Measurements from ENCODE around the gene CELSR2.

DNA sequence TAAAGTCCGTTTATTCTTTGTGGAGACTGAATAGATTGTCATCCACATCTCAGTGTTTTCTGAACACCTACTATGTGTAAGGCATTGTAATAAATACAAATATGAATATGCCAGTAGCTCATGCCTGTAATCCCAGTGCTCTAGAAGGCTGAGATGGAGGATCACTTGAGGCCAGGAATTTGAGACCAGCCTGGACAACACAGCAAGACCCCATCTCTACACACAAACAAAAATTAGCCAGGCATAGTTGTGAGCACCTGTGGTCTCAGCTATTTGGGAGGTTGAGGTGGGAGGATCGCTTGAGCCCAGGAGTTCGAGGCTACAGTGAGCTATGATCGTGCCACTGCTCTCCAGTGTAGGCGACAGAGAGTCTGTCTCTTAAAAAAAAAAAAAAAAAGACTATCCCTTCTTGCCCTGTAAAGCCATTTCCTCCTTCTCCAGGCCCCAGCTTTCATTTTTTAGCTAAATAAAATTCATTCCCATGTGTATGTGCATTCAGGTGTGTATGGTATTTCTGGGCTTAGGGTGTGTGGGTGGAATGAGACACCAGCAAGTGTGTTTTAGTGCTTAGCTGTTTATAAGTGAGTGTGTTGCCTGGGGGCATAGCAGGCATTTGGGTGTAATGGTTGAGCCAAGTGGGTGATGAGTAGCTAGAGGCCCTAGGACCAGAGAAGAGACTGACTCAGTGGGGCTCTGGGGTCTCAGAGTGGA lies 7.8 kb downstream of the CELSR2 start:
- TF ChIP-seq, protein P1, sequence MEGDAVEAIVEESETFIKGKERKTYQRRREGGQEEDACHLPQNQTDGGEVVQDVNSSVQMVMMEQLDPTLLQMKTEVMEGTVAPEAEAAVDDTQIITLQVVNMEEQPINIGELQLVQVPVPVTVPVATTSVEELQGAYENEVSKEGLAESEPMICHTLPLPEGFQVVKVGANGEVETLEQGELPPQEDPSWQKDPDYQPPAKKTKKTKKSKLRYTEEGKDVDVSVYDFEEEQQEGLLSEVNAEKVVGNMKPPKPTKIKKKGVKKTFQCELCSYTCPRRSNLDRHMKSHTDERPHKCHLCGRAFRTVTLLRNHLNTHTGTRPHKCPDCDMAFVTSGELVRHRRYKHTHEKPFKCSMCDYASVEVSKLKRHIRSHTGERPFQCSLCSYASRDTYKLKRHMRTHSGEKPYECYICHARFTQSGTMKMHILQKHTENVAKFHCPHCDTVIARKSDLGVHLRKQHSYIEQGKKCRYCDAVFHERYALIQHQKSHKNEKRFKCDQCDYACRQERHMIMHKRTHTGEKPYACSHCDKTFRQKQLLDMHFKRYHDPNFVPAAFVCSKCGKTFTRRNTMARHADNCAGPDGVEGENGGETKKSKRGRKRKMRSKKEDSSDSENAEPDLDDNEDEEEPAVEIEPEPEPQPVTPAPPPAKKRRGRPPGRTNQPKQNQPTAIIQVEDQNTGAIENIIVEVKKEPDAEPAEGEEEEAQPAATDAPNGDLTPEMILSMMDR (IDR thresholded peaks at IDR 0.05; ENCODE audit: low read depth, low read length, poor library complexity, severe bottlenecking): no peak
- no peak for TF ChIP-seq EZH2phosphoT487 (IDR thresholded peaks at IDR 0.05; ENCODE audit: borderline replicate concordance, low read length)
